A549 (cell line): ENCODE data around the gene RCC1. TPM values are rescaled to one million over a fixed set of nuclear protein-coding genes. Genes with fewer than 3 reads are reported as not detected.

Source experiments
- ATAC-seq, 2 experiments: fragments of 200-7000 bp in 1 of 2; fragments of >200 bp in 1 of 2; cut with Nextera tagmentation in 1 of 2; cut with Tn5 transposase in 1 of 2; 3 replicates each; pipeline versions ENCODE4 v1.8.0 to v1.9.1; 2018 to 2020; ENCODE audit warnings: mild to moderate bottlenecking in 1 of 2, moderate library complexity in 1 of 2
- CTCF ChIA-PET: fragments of 300-600 bp; sonication (Branson Sonifier 250); formaldehyde crosslinking; extraction: SDS; loops from one replicate; lab custom pipeline; 2021; ENCODE audit warnings: antibody characterized with exemption, inconsistent platforms; lab: Yijun Ruan, JAX
- POLR2A ChIA-PET: fragments of 350-600 bp; formaldehyde crosslinking; extraction: SDS; loops from one replicate; lab custom pipeline; 2021; ENCODE audit warnings: antibody characterized with exemption, inconsistent platforms; lab: Yijun Ruan, JAX
- DNase-seq, 2 experiments: peaks; one replicate each; pipeline versions ENCODE4 v3.0.0 to v3.0.0-alpha.2; 2011 to 2016; ENCODE audit warnings: low read depth in 1 of 2, low spot score in 1 of 2
- FAIRE-seq: peaks from 2 replicates; lab custom pipeline; 2011; peaks lifted over from hg19 to GRCh38; lab: Jason Lieb, UNC
- H3K27ac ChIP-seq, 2 experiments: fragments of >200 bp; sonication (Bioruptor Twin); formaldehyde crosslinking; 3 replicates each; pipeline ENCODE4 v1.5.1; 2016 to 2017
- H3K4me1 ChIP-seq: fragments of >200 bp; sonication (Bioruptor Twin); formaldehyde crosslinking; 3 replicates; pipeline ENCODE4 v1.6.1; 2016
- H3K4me2 ChIP-seq: fragments of >200 bp; sonication (Bioruptor Twin); formaldehyde crosslinking; 3 replicates; pipeline ENCODE4 v1.6.1; 2016
- H3K4me3 ChIP-seq: fragments of >200 bp; sonication (Bioruptor Twin); formaldehyde crosslinking; 3 replicates; pipeline ENCODE4 v1.5.1; 2016
- H3K9me3 ChIP-seq: fragments of >200 bp; sonication (Bioruptor Twin); formaldehyde crosslinking; 3 replicates; pipeline ENCODE4 v1.6.1; 2016
- BCL3 ChIP-seq: fragments of >200 bp; sonication (Bioruptor Twin); formaldehyde crosslinking; IDR thresholded peaks from 3 replicates; pipeline ENCODE4 v1.6.1; 2016
- CHD2 ChIP-seq: fragments of 150-350 bp; IDR thresholded peaks from 2 replicates; pipeline ENCODE4 v1.6.1; 2014; ENCODE audit warnings: low read length; ENCODE audit not compliant: partially characterized antibody
- E2F6 ChIP-seq: IDR thresholded peaks from 2 replicates; pipeline ENCODE4 v1.6.1; 2012; ENCODE audit warnings: low read depth, borderline replicate concordance
- EHMT2 ChIP-seq: fragments of 200-600 bp; sonication (generic); IDR thresholded peaks from 2 replicates; pipeline ENCODE4 v1.6.1; 2016; ENCODE audit warnings: antibody characterized with exemption, low read depth, mild to moderate bottlenecking, moderate library complexity
- EP300 ChIP-seq, 2 experiments: fragments of >200 bp; sonication (Bioruptor Twin); formaldehyde crosslinking; IDR thresholded peaks; 2 replicates in 1 of 2; 3 replicates in 1 of 2; pipeline ENCODE4 v1.6.1; 2016 to 2017
- ESRRA ChIP-seq: fragments of 150-350 bp; IDR thresholded peaks from 2 replicates; pipeline ENCODE4 v1.6.1; 2014; ENCODE audit warnings: mild to moderate bottlenecking, low read length, borderline replicate concordance
- HDAC2 ChIP-seq: fragments of 200-600 bp; sonication (generic); IDR thresholded peaks from 2 replicates; pipeline ENCODE4 v1.6.1; 2016
- HMGXB4 ChIP-seq: fragments of 250-450 bp; sonication (Bioruptor Pico); IDR thresholded peaks from 2 replicates; pipeline ENCODE4 v1.5.0; 2021; ENCODE audit warnings: mild to moderate bottlenecking, moderate library complexity, borderline replicate concordance
- HOXB13 ChIP-seq: fragments of 250-450 bp; sonication (Bioruptor Pico); IDR thresholded peaks from 2 replicates; pipeline ENCODE4 v1.5.0; 2020; ENCODE audit warnings: low read depth, mild to moderate bottlenecking, moderate library complexity
- JUN ChIP-seq, 2 experiments: fragments of >200 bp; sonication (Bioruptor Twin); formaldehyde crosslinking; IDR thresholded peaks; 2 replicates in 1 of 2; 3 replicates in 1 of 2; pipeline ENCODE4 v1.6.1; 2016 to 2017
- JUNB ChIP-seq: fragments of >200 bp; sonication (Bioruptor Twin); formaldehyde crosslinking; IDR thresholded peaks from 2 replicates; pipeline ENCODE4 v1.6.1; 2016
- MAX ChIP-seq: IDR thresholded peaks from 2 replicates; pipeline ENCODE4 v1.6.1; 2012
- MAZ ChIP-seq: fragments of 150-350 bp; IDR thresholded peaks from 2 replicates; pipeline ENCODE4 v1.6.1; 2014; ENCODE audit warnings: antibody characterized with exemption, low read depth, low read length, borderline replicate concordance
- MYC ChIP-seq: IDR thresholded peaks from 2 replicates; pipeline ENCODE4 v1.6.1; 2012; ENCODE audit warnings: mild to moderate bottlenecking, inconsistent platforms, low read length, improper control_type of control experiment, borderline replicate concordance
- NFE2L2 ChIP-seq: fragments of 150-350 bp; conservative IDR thresholded peaks from 2 replicates; pipeline ENCODE4 v1.6.1; 2014; ENCODE audit warnings: low read length
- NPAS2 ChIP-seq: fragments of 250-450 bp; sonication (Bioruptor Pico); IDR thresholded peaks from 2 replicates; pipeline ENCODE4 v1.8.0; 2022; ENCODE audit warnings: mild to moderate bottlenecking, moderate library complexity, borderline replicate concordance
- PBX3 ChIP-seq: IDR thresholded peaks from 2 replicates; pipeline ENCODE4 v1.6.1; 2012
- PHF8 ChIP-seq: fragments of 200-600 bp; sonication (generic); IDR thresholded peaks from 2 replicates; pipeline ENCODE4 v1.6.1; 2016; ENCODE audit warnings: low read depth, mild to moderate bottlenecking, antibody characterized with exemption, moderate library complexity, borderline replicate concordance
- POLR2A ChIP-seq: IDR thresholded peaks from 2 replicates; pipeline ENCODE4 v1.6.1; 2012; ENCODE audit warnings: mild to moderate bottlenecking, low read length
- RNF2 ChIP-seq: fragments of 200-600 bp; sonication (generic); IDR thresholded peaks from 2 replicates; pipeline ENCODE4 v1.6.1; 2016; ENCODE audit warnings: low read depth, mild to moderate bottlenecking, antibody characterized with exemption, moderate library complexity, borderline replicate concordance
- SREBF2 ChIP-seq: fragments of 450-650 bp; IDR thresholded peaks from 2 replicates; pipeline ENCODE4 v1.6.1; 2014; ENCODE audit warnings: mild to moderate bottlenecking, moderate library complexity
- TFCP2L1 ChIP-seq: fragments of 250-450 bp; sonication (Bioruptor Pico); IDR thresholded peaks from 2 replicates; pipeline ENCODE4 v1.5.0; 2021; ENCODE audit warnings: mild to moderate bottlenecking
- TP53 ChIP-seq: fragments of 250-450 bp; sonication (Bioruptor Pico); IDR thresholded peaks from 2 replicates; pipeline ENCODE4 v1.5.0; 2021; ENCODE audit warnings: mild to moderate bottlenecking, moderate library complexity
- USF2 ChIP-seq: fragments of 450-650 bp; IDR thresholded peaks from 2 replicates; pipeline ENCODE4 v1.6.1; 2014; ENCODE audit warnings: antibody characterized with exemption
- ZC3H11A ChIP-seq: fragments of 450-650 bp; IDR thresholded peaks from 2 replicates; pipeline ENCODE4 v1.6.1; 2014; ENCODE audit warnings: antibody characterized with exemption, mild to moderate bottlenecking
- ZSCAN20 ChIP-seq: fragments of 250-450 bp; sonication (Bioruptor Pico); IDR thresholded peaks from 2 replicates; pipeline ENCODE4 v1.8.0; 2022; ENCODE audit warnings: mild to moderate bottlenecking, moderate library complexity
- WGBS: methylation state at CpG from one replicate; pipeline ENCODE4 v1.1.6; 2017; ENCODE audit errors: missing lambda C conversion rate; 5-methylcytosine and 5-hydroxymethylcytosine counted together
- polyA plus RNA-seq, 4 experiments: library from polyadenylated mRNA; depleted of rRNA in 3 of 4; stranded (reverse); fragments of >200 nt; fragmentation: RNase III in 1 of 4; extraction: RNeasy Plus Mini Kit Qiagen cat#74134 plus additional on column Dnase treatment in 1 of 4; gene quantifications; 2 replicates in 3 of 4; 3 replicates in 1 of 4; pipeline ENCODE4 v1.2.3, GENCODE V29; 2011 to 2017

RCC1 gene
- polyA plus RNA-seq, 2 of the 4 experiments (the other 2 are of a cell fraction): 42.1 to 70.3 TPM

GRCh38 chr1:28580722-28581530 is 75.1 kb downstream of the RCC1 start:
- H3K27ac ChIP-seq: peak overlapping the region; percentile 96 to 98
- ATAC-seq: peak; percentile 11 to 15; a peak in 5 of 6 replicates
- 1% methylated on average over 16 of the region's 26 CpGs for WGBS
- no peak for FAIRE-seq
- POLR2A ChIA-PET: interaction anchor here (0.5 to 2.7 kb wide), 21 partner anchors 12 to 345 kb away, joined by 3 to 34 read pairs (median 6); partner anchors contain the start of genes ATP5IF1, MED18, PHACTR4 and RNU11
- peak overlapping the region; percentile 99 for H3K4me3 ChIP-seq
- TF ChIP-seq CHD2 (no peak), PBX3 (0 out of 2 replicates have a peak, but pooled peaks have one; percentile 20), ZSCAN20 (CRISPR knock-in tag) (no peak), HOXB13 (CRISPR knock-in tag) (no peak), ZC3H11A (no peak), NFE2L2 (no peak), JUNB (no peak)
- peak in 1 of 2 experiments; percentile 39 for DNase-seq
- peaks cover 17% of the 10 kb centered on the region; the same call in 2 of the 3 replicates for H3K4me1 ChIP-seq
- peak overlapping the region; percentile 92 for H3K4me2 ChIP-seq
- H3K9me3 ChIP-seq: no peaks in the 10 kb centered on the region
- CTCF ChIA-PET: interaction anchor here (0.6 to 5.7 kb wide), 6 partner anchors 22 to 62 kb away, joined by 3 to 25 read pairs (median 3); partner anchors contain the start of gene TRNAU1AP

- Histone ChIP-seq H3K4me3 (peak overlapping the region; percentile 99), H3K4me1 (peaks cover 21% of the 10 kb centered on the region; the same call in 2 of the 3 replicates), H3K9me3 (no peaks in the 10 kb centered on the region), H3K4me2 (peak overlapping the region; percentile 92), H3K27ac (peak overlapping the region; percentile 96 to 98)
- no peak for FAIRE-seq
- 0% methylated on average over 26 of the region's 75 CpGs for WGBS
- ATAC-seq: peak; percentile 90 to 93
- ChIA-PET POLR2A (interaction anchor here (0.6 to 2.7 kb wide), 28 partner anchors 9 to 493 kb away, joined by 3 to 34 read pairs (median 6); partner anchors contain the start of genes ATP5IF1, EYA3, MED18 and PHACTR4), CTCF (interaction anchor here (1.3 to 5.7 kb wide), 4 partner anchors 21 to 63 kb away, joined by 3 to 25 read pairs (median 4); partner anchors contain the start of gene TRNAU1AP)
- peak; percentile 88 to 94 for DNase-seq
- TF ChIP-seq PBX3: peak; percentile 51; the same call in 1 of the 2 replicates
- no peak for TF ChIP-seq ESRRA
- TF ChIP-seq E2F6: peak; percentile 79; the same call in 1 of the 2 replicates
- peak; percentile 80 for TF ChIP-seq MYC
- 0 out of 2 replicates have a peak, but pooled peaks have one; percentile 43 for TF ChIP-seq HMGXB4 (CRISPR knock-in tag)
- TF ChIP-seq TFCP2L1 (CRISPR knock-in tag): peak; percentile 77; the same call in 1 of the 2 replicates
- TF ChIP-seq NPAS2 (CRISPR knock-in tag): no peak
- peak; percentile 91 for TF ChIP-seq MAX
- peak; percentile 99 for TF ChIP-seq POLR2A
- no peak for TF ChIP-seq EHMT2
- TF ChIP-seq HDAC2: no peak
- TF ChIP-seq SREBF2: no peak
- TF ChIP-seq RNF2: 0 out of 2 replicates have a peak, but pooled peaks have one; percentile 18
- TF ChIP-seq JUN (IDR thresholded peaks at IDR 0.05): peak; percentile 96 to 99
- TF ChIP-seq USF2: no peak
- 0 out of 2 replicates have a peak, but pooled peaks have one; percentile 58 for TF ChIP-seq MAZ
- no peak for TF ChIP-seq EP300 (IDR thresholded peaks at IDR 0.05)
- peak; percentile 99 for TF ChIP-seq BCL3
- peak; percentile 95 for TF ChIP-seq PHF8
- no peak for TF ChIP-seq TP53 (CRISPR knock-in tag)
These were observed 75.8 kb downstream of the RCC1 start for GRCh38 chr1:28581531-28582247.
